ENCODE measurements around the gene PIP4K2A.
"Not testable (repeated sequence)": the region's sequence is repeated elsewhere in the genome, so short reads cannot be mapped to it uniquely, and the experiment has no call there.

- TF ChIP-seq REST (IDR thresholded peaks at IDR 0.05; ENCODE audit: unreplicated experiment); CTCF (conservative IDR thresholded peaks at IDR 0.05; ENCODE audit: low read depth in 2 of 2); ETS1 (IDR thresholded peaks at IDR 0.05); STAT1 (IDR thresholded peaks at IDR 0.05; ENCODE audit: unreplicated experiment); EZH2 (IDR thresholded peaks at IDR 0.05; ENCODE audit: low read depth, unreplicated experiment); EZH2phosphoT487 (IDR thresholded peaks at IDR 0.05; ENCODE audit: unreplicated experiment): not testable (repeated sequence)
Measured at GRCh38 chr10:22692119-22692518, 22.3 kb downstream of the PIP4K2A start.
